Left ventricle myocardium superior (tissue), 1 donor: ENCODE measurements around the gene TFF3. TPM values are rescaled to one million over a fixed set of nuclear protein-coding genes. Genes with fewer than 3 reads are reported as not detected.

Experiments used
- ATAC-seq: fragments of 200-7000 bp; cut with Tn5 transposase; one replicate; pipeline ENCODE4 v1.9.1; 2020; ENCODE audit warnings: mild to moderate bottlenecking, moderate library complexity
- DNase-seq: peaks from one replicate; pipeline ENCODE4 v3.0.0-alpha.2; 2020
- intact Hi-C: fragments of 100-400 bp; cut with micrococcal nuclease; formaldehyde crosslinking; loops from one replicate; pipeline ENCODE4 v1.11.0; 2022
- total RNA-seq: library from RNA; stranded (reverse); fragmentation: NEBNext Ultra II Directional; extraction: Animal tissue kit (Norgen Biotek cat#: 25700); gene quantifications from one replicate; pipeline ENCODE4 v1.2.1, GENCODE V29; 2021
- donor health status: DM: no; HTN: yes; CAD: no; lungs with severe emphysema.

TFF3 gene
- total RNA-seq, 1 donor from 2014 or later, result 5.3 TPM

DNA sequence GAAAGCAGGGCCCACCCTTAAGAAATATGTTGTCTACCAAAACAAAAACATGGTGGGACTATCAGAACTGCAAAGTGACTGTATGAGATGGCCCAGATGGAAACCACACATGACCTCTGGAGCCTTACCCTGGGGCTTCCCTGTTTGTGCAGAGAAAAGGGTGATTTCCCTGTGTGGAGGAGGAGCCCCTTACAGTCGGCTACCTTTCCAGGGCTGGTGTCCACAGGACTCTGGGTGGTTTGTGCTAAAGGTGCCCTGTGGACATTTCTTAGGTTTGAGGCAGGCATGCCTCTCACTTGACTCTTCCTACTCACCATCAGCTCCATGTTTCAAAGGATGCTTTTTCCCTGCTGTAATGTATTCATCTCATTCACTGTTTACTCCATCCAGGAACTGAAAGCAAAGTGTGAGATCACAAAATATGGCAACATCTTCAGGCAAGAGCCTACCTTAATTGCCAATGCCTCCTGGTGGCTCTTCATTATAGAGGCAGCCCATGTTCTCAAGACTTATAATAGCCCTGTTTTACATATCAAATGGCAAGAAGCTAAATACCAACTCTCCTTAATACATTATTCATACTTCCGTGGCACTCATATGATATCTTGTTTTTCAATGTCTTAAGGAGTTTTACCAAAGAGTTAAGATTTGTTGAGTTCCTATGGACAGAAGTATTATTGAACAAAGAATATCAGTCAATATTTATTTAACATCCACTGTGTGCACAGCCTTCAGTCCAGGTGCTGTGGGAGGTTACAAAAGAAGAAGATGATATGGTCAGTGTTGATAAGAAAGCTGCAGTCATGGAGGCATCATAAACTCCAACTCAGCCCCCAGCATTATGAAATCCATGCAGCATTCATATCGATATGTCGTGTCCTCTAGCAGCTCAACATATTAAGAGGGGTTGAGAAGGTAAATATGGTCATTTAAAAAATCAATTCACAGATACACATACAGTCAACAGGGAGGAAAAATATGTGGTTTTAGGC is 15.5 kb upstream of the TFF3 start:
- no peak for DNase-seq
- intact Hi-C loops, result no loop called here

DNA sequence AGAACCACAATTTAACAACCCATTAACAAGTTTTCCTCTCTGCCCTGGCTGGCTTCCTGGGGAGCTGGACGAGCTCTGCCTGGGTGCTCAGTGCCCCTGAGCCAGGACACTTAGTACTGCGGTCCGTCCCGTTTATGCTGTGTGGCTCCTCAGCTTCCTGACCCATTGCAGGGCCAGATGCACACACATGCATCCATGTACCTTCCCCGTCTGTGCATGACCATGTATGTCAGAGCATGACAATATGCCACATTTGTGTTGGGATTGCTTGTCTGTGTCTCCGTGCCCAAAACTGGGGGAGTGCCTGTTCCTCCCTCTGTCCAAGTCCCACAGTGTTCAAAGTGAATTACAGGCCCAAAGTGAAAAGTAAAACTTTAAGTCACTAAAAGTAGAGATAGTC is 9.7 kb upstream of the TFF3 start:
- ATAC-seq (no peak), DNase-seq (no peak)
- intact Hi-C loops, result no loop called here

More for the DNA sequence above, 15.5 kb upstream of the TFF3 start:
- no peak for ATAC-seq

DNA sequence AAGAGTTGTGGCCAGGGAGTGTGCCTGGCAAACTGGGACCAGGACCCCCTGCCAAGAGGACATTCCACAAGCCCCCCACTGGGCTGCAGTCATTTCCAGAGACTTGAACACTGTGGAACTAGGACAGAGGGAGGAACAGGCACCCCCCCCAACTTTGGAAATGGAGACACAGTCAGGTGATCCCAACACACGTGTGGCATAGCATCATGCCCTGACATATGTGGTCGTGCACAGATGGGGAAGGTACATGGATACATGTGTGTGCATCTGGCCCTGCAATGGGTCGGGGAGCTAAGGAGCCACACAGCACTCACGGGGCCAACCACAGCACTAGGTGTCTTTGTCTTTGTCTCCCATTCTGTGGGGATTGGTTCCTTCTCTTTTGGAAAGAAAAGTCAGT is 6.6 kb upstream of the TFF3 start:
- ATAC-seq (no peak), DNase-seq (no peak)
- intact Hi-C loops, result no loop called here

DNA sequence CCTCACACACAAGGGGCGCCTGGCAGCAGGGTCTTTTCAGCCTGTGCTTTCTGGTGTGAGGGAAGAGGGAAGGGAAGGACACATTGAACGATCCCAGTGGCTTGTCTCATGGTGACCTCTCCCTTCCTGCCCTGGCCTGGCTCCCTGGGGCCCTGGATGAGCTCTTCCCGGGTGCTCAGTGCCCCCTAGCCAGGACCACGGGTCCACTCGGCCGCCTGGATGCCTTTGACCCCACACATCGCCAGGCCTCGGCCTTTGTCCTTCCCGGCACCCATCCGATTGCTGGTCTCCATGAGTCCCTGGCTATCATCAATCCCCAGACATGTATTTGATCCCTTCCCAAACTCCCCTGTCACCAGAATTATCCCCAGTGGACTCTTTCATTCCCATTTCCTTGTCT is 6.0 kb upstream of the TFF3 start:
- intact Hi-C loops, result no loop called here
- ATAC-seq (no peak), DNase-seq (no peak)

DNA sequence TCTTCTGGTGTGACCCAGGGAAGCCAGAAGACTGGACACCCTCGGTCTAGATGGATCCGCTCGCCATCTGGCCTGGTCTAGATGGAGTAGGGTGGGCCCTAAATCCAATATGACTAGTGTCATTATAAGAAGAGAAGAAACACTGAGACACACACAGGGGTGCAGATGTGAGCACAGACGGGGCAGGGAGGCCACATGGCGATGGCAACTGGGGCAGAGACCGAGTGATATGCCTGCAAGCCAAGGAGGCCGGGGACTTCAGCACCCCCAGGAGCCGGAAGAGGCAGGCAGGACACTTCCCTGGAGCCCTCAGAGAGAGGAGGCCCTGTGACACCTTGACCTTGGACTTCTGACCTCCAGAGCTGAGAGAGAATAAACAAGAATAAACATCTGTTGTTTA is 5.6 kb upstream of the TFF3 start:
- intact Hi-C loops, result no loop called here
- DNase-seq (no peak), ATAC-seq (no peak)

DNA sequence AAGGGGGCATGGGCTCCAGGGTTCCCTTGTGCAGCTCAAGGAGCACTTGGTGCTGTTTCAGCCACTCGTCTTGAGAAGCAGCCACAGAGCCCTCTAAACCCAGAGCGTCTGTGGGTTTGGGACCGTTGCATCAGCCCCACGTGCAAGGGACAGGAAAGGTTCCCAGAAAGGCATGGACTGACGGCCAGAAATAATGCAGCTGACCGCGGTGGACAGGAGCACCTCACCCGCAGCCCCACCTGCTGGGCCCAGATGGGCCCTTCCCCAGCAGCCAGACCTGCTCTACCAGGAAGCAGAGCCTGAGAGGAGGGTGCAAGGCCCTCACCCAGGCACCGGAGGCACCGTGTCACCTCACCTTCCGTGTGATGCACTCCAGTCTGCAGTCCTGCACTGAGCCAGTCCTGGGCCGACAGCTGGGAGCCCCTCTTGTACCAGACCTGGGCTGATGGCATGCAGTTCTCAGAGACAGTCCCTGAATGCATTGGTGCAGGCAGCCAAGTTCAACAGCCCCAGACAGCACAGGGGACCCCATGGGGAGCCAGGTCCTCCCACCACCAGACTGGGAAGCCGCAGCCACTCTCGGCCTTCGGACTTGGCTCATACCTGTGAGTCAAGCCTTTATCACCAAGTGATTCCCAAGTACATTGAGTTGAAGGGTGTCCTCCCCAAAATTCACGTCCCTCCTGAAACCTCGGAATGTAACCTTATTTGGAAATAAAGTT is 4.8 kb upstream of the TFF3 start:
- ATAC-seq (no peak), DNase-seq (no peak)
- intact Hi-C loops, result no loop called here

DNA sequence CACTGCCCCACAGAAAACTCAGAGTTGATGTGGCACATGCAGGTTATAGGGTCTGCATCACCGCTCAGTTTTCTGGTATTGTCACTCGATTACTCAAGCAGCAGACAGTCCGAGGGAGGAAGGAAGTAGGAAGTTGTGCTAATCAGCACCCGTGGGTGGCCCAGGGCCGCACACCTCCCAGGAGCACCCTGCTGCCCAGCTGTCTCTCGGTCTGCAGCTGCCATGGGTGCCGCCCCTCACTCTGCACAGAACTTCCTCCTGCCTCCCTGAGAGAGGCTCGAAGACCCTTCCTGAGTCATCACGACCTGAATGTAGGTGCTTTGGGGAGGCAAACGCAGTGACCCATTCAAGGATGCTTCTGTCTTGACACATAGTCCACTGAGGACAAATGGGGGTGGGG is 4.2 kb upstream of the TFF3 start:
- peak; percentile 28 for ATAC-seq
- DNase-seq, result no peak
- intact Hi-C loops, result no loop called here

DNA sequence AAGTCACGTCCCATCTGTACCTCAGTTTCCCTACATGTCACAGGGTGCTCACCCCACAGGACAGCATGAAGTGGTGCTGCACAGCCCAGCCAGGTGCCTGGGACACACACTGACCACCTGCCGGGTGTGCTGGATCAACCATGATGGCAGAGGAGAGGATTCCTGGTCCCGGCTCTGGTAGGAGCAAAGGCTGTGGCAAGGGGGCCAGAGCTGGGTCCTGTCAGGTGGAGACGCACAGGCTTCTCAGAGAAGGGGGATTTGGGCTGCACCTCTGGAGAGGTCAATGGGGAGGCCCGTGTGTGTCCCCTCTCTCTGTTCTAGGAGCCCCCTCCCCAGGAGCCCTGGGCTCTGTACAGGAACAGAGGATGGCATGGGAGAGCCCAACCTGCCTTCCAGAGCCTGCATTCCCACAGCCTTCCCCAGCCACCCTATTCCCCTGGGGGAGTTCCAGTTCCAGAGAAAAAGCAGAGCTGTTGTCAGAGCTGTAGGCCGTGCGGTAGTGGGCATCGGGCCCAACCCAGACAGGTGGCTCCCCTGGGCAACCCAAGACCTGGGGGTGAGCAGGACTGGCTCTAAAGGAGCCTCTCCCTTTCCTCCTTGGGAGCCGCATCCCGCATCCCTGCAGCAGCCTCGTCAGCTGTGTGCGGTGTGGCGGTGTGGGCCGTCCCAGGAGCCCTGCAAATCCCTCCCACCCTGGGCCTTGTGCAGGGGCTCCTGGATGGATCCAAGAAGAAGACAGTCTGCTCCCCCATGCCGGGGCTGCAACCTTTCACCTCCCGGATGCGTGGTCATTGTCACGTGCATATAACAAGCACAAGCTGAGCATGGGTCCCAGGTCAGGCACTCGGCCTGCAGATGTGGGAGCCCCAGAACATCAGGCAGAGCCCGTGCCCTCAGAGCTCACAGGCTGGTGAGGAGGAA is 2.9 kb upstream of the TFF3 start:
- DNase-seq (no peak), ATAC-seq (no peak)
- intact Hi-C loops, result no loop called here

DNA sequence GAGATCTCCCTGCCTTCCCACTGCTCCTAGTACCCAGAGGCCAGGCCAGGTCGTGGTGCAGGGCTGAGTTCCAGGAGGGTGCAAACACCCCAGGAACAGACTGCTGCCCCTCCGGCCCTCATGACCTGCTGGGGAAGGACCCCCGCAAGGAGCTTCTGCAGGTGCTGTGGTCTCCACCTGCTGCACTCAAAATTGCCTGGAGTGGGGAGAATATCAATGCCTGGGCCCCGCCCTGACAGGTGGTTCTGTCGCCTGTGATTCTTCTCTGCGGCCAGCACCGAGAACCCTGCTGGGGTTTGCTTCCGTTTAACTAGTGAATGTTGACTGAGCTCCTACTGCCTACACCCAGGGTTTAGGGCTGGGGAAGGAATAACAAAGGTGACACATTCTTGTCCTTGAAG is 2.1 kb upstream of the TFF3 start:
- DNase-seq, result no peak
- ATAC-seq, result no peak
- intact Hi-C loops, result no loop called here

DNA sequence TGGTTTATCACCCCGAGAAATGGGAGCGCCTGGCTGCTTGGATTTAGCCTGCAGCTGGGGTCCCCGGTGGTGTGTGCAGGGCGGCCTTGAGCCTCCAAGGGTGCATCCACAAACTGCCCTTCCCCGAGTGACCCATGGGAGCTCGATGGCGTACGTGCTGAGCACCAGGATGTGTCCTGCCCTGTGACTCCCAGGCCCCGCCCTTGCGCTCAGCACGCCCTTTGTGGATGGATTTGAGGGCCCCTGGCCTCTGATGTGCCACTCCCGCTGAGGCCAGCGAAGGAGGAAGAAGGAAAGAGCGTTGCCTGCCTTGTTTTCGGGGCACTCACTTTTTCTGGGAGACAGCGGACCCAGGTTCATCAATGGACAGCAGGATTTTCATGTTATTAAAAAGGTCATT is 1.7 kb upstream of the TFF3 start:
- ATAC-seq (no peak), DNase-seq (no peak)
- intact Hi-C loops, result no loop called here

DNA sequence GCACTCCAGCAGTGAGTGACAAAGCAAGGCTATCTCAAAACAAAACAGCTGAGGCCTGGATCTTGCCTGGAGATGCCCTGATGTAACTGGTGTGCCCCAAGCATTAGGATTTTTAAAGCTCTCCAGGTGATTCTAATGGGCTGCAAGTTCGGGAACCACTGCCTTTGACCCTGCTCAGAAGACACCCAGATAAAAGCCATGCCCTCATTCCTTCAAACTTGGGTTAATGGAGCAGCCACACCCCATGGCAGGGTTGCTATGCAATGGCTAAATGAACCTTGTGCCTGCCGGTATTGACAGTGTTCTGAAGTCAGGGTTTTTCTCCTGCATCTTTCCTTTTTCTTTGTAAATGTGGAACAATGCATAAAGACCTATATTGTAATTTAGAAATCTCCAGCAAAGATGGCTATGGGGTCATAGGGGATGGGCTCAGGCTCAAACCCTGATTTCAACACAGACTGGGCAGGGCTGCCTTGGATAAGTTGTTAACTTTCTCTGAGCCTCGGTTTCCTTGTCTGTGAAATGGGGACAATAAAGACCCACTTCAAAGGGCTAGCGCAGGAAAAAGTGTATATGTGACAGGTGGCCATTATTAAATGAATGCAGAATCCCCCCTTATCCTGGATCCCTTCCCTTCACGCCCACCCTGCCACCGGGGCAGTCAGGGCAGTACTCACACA is 453 bp downstream of the TFF3 start:
- ATAC-seq, result no peak
- intact Hi-C loops, result no loop called here
- DNase-seq, result no peak

DNA sequence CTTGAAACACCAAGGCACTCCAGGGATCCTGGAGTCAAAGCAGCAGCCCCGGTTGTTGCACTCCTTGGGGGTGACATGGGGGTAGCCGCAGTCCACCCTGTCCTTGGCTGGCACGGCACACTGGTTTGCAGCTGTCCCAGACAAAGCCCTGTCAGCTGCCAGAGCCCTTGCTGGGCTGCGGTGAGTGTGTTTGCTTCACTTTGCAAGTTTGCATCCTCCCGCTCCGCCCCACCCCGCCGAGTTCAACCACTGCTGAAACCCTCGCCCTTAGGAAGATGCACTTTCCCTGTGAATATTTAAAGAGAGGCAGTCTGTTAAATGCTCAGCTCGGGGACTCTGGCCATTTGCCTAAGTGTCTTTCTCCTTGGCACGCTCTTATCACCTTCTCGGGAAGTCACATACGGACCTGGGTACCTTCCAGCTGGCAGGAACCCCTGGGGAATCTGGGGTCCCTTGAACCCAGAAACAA is 1.7 kb downstream of the TFF3 start:
- intact Hi-C loops, result no loop called here

DNA sequence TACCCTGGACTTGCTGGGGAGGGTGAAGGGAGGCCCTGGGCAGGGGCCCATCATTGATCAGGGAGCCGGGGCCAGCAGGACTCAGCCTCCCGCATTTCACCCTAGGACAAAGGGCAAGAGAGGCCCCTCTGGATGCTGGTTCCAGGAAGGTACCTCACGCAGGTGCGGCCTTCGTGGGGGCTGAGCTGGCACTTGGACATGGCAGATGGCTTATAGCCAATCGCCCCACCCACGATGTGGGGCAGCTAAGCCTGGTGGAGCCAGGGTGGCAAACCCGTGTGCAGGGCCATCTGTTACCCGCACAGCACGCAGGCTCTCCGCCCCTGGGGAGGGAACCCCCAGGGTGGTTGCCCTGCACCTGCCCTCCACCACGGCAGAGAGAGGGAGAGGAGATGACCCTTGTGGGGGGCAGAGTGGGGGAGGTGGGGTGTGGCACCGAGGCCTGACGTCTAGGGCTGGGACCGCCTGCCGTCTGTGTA is 2.5 kb downstream of the TFF3 start:
- ATAC-seq, result no peak
- intact Hi-C loops, result no loop called here
- no peak for DNase-seq

More for the DNA sequence above, 1.7 kb downstream of the TFF3 start:
- DNase-seq, result no peak
- ATAC-seq, result no peak

DNA sequence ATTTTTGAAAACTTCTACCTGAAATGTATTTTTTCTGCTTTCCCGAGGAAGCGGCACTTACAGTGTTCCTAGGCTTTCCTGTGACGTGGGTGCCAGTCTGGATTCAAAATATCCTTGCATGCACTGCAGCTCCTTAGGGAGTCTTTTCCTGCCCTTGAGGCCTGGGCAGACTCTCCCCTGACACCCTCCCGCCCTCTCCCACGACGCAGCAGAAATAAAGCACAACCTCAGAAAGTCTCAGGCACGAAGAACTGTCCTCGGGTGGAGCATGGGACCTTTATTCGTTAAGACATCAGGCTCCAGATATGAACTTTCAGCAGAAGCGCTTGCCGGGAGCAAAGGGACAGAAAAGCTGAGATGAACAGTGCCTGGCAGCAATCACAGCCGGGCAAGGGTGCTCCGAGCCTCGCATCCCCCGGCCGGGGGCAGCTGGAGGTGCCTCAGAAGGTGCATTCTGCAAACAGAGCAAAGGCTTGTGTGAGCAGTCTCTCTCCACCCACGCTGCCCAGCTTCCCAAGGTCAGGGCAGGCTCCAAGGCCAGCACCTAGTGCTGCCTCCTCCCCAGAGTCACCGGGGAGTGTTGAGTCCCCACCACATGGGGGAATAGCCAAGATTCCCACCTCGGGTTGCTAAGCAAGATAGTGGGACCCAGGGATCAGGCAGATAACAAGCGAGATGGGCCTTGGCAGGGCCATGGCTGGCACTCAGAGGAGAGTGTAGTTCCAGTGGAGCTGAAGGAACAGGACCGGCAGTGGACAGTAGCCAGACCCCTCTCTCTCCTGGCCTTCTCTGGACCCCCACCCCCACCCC is 3.2 kb downstream of the TFF3 start:
- ATAC-seq (peak; percentile 56), DNase-seq (no peak)
- intact Hi-C loops, result no loop called here

DNA sequence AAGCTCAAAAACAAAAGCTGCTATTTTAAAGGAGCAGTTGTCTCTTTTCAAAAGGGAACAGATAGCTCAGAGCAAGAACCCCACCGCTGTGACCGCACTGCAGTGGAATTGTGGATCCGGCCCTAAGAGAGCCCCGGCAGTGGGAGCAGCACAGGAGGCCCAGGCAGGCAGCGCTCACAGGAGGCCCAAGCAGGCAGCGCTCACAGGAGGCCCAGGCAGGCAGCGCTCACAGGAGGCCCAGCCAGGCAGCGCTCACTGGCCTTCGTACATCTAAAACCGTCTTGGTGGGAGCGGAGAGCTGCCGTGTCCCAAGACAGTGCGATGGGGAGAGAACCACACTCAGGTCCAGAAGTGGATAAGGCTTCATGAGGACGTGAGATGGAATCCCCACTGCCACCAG is 4.0 kb downstream of the TFF3 start:
- no peak for DNase-seq
- intact Hi-C loops, result no loop called here
- no peak for ATAC-seq

DNA sequence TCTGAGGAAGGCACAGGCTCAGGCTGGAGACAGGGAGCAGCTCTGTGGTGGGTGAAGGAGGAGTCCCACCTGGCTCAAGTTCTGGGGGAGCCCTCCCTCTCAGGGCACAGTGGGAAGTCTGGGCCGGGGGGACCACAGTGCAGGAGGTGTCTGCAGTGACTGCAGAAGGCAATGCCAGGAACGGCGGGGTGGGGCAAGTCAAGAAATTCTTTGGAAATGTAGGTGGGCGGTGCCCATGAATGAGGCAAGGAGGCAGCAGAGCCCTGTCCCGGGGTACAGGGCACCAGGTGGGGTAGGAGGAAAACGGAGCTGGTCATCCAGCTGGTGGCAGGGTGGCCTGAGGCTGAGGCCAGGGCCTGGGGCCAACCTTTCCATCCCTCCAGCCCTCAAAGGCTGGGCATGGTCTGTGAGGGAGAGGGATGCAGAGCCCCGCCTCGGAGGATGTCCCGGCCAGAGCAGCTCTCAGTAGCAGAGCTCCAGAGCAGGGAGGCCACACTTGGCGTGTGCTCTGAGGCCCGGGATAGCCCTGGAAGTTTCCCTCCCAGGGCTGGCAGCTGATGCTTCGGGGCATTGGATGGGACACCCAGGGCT is 4.7 kb downstream of the TFF3 start:
- DNase-seq, result no peak
- no peak for ATAC-seq
- intact Hi-C loops, result no loop called here

DNA sequence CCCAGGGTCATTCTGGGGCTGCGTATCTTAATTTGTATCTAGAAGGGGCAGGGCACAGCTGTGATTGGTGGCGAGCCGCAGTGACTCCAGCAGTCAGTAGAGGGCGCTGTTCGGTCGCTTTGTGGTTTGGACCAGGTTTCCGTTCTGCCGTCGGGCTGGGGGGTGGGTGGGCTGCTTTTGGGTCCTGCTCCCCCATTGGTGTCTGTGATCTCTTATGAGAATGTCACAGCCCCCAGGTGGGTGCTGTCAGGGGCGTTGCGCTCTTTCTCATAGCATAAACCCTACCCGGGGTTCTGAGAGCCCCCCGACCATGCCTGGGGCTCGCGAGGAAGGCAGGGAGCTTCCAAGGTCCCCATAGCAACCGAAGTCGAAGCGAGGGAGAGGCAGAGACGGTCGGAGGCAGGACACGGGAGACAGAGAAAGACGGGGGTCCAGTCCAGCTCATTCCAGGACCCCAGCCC is 5.4 kb downstream of the TFF3 start:
- DNase-seq (peak; percentile 57), ATAC-seq (peak; percentile 54)
- intact Hi-C loops, result no loop called here
